AG08396 (cell line): ENCODE results near the gene C1QC.
A peak's percentile ranks its signal among the peaks of the same experiment; 100 is the strongest.

Experiments used
- DNase-seq: peaks from one replicate; pipeline ENCODE4 v3.0.0; 2012; ENCODE audit warnings: low spot score, mixed read lengths

Gene C1QC

GRCh38 chr1:22680726-22681125 lies 37.3 kb downstream of the C1QC start:
- DNase-seq: no peak

DNA sequence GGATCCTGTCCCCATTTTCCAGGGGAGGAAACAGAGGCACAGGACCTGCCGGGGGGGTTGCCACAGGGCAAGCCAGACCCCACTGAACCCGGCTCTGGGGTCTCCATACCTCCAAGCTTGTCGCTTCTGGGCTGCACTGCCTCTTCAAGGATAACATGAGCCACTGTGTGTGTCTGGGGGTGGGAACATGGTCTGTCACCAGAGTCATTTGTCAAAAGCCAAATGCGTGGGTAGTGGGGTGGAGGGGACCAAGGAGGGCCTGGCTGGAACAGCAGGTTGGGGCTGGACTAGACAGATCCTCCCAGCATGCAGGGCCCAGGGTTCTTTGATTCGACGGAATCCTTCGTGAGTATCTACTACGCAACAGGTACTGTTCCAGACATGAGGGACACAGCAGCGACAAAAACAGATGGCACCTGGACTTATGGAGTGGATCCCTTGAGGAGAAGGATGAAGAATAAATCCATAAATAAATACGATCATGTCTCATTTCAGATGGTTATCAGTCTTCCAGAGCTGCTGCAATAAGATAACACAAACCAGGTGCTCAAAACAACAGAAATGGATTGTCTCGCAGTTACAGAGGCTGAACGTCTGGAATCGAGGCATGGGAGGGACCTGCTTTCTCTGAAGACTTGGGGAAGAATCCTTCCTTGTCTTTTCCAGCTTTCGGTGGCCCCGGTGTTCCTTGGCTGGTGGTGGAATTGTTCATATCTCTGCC lies 38.3 kb downstream of the C1QC start:
- DNase-seq: no peak

DNA sequence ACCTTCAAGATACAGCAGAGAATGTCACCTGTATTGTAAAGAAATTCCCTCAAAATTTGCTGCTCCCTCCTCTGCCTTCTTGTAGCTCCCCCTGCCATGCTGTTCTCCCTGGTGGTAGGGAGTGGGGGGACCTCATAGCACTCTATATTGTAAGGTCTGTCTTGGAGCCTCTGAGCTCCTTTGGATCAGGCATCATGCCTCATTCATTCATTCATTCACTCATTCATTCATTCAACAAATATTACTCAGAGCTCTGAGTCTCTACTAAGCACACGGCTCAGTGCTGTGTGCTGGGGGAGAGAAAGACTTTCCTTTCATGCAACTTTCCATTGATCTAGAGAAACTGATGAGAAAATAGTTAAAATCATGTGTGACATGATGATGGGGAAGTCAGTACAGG lies 40.1 kb downstream of the C1QC start:
- DNase-seq: no peak

- DNase-seq: no peak
These were observed 42.2 kb downstream of the C1QC start for GRCh38 chr1:22685591-22686059.

DNA sequence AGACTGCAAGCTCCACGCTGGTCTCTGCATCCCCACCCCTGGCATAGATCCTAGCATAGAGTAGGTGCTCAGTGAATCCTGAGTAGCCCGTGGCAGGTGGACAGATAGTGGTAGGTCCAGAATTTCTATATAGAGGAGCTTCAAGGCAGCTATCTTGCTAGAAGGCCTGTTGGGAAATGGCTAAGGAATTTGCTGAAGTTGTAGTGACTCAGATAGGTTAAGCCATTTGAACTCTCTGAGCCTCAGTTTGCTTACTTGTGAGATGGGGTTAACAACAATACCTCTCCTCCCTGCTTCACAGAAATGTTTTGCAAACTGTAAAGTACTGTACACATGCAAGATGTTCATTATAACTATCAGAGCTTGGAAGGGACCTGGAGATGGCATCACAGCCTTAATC lies 43.8 kb downstream of the C1QC start:
- DNase-seq: no peak

GRCh38 chr1:22688466-22688865 lies 45.0 kb downstream of the C1QC start:
- DNase-seq: no peak

DNA sequence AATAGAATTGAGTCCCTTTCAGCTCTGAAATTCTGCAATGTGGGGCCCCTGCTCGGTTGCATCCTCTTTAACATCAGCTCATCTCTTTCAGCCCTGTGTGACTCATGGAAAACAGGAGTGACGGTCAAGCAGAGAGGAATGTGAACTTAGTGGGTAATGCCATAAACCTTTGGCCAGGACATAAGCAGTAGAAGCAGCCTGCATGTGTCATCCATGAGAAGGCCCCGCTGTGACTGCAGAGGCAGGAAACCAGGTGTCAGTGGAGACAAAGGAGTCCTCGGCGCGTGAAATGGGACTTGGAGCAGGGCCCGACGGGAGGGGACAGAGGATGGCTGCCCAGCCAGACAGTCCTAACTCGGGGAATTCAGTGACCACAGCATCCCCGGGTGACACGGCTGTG lies 46.1 kb downstream of the C1QC start:
- peak; percentile 87 for DNase-seq

- DNase-seq: no peak
These were observed 47.8 kb downstream of the C1QC start for GRCh38 chr1:22691031-22691753.

DNA sequence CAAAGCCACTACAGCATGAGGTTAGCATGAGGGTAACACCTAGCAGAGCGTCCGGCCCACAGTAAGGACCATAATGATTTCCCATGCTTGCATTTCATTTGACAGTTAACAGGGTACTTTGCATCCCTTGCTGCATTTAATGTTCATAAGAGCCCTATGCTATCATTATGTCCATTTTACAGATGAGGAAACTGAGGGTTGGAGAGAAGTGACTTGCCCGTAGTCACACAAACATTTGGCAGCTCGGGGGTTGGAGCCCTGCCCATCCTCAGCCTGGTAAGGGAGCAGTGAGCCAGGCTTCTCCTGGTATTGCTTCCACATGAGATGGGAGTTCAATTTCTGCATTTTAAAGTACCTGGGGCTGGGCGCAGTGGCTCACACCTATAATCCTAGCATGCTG lies 50.7 kb downstream of the C1QC start:
- no peak for DNase-seq

DNA sequence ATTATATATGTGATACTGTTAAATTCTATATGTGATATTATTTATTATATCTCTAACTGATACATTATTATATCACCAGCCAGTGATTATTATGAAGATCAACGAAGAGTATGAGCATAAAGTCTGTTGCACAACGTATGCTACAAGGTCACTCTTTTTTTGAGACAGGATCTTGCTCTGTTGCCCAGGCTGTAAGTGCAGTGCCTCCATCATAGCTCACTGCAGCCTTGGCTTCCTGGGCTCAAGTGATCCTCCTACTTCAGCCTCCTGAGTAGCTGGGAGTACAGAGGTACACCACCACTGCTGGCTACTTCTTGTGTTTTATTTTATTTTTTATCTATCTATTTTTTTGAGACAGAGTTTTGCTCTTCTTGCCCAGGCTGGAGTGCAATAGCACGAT lies 53.2 kb downstream of the C1QC start:
- DNase-seq: no peak
